Panc1 (cell line): Measurements from ENCODE around the gene MALL. TPM values are rescaled to one million over a fixed set of nuclear protein-coding genes. Genes with fewer than 3 reads are reported as not detected.

Source experiments
- ATAC-seq: fragments of 200-7000 bp; cut with Tn5 transposase; 2 replicates; pipeline ENCODE4 v1.9.1; 2020; ENCODE audit warnings: mild to moderate bottlenecking, moderate library complexity
- BruUV-seq: library from RNA; stranded (reverse); fragments of 400-500 nt; replicated peaks from 2 replicates; lab custom pipeline; 2021; lab: Mats Ljungman, UMichigan
- CTCF ChIA-PET: fragments of 300-600 bp; sonication (Branson Sonifier 250); formaldehyde crosslinking; loops from one replicate; lab custom pipeline; 2022; ENCODE audit warnings: antibody characterized with exemption; lab: Charles Lee
- POLR2A ChIA-PET: fragments of 300-600 bp; sonication (Branson Sonifier 250); formaldehyde crosslinking; loops from one replicate; lab custom pipeline; 2022; ENCODE audit warnings: antibody characterized with exemption; lab: Charles Lee
- DNase-seq: peaks from one replicate; pipeline ENCODE4 v3.0.0-alpha.2; 2010; ENCODE audit warnings: low read depth, low spot score
- H3K27ac ChIP-seq: 2 replicates; pipeline ENCODE4 v1.5.1; 2011; ENCODE audit warnings: mild to moderate bottlenecking, low read length, inconsistent platforms
- H3K27me3 ChIP-seq: fragments of 200-500 bp; sonication (Bioruptor generic); 2 replicates; pipeline ENCODE4 v1.6.0; 2014; ENCODE audit warnings: low read length, inconsistent platforms; ENCODE audit not compliant: control insufficient read depth, insufficient read depth
- H3K36me3 ChIP-seq: fragments of 200-500 bp; sonication (Bioruptor generic); 2 replicates; pipeline ENCODE4 v1.5.1; 2014; ENCODE audit warnings: inconsistent platforms, mild to moderate bottlenecking, low read length, moderate library complexity; ENCODE audit not compliant: control insufficient read depth, insufficient read depth
- H3K4me1 ChIP-seq: 2 replicates; pipeline ENCODE4 v1.5.1; 2011; ENCODE audit warnings: inconsistent platforms, mild to moderate bottlenecking, low read length, moderate library complexity; ENCODE audit not compliant: control insufficient read depth, insufficient read depth
- H3K4me3 ChIP-seq, 2 experiments: 2 replicates each; pipeline ENCODE4 v1.5.1; 2011 to 2012; ENCODE audit warnings: low read depth in 2 of 2, low read length in 2 of 2, mild to moderate bottlenecking in 2 of 2, inconsistent platforms in 1 of 2, moderate library complexity in 1 of 2
- H3K9me3 ChIP-seq: fragments of 200-500 bp; sonication (Bioruptor generic); 2 replicates; pipeline ENCODE4 v1.5.1; 2014; ENCODE audit warnings: low read depth, mild to moderate bottlenecking, inconsistent platforms, low read length, moderate library complexity; ENCODE audit not compliant: control insufficient read depth, insufficient read depth
- POLR2AphosphoS5 ChIP-seq: IDR thresholded peaks from 2 replicates; pipeline ENCODE4 v1.6.1; 2012; ENCODE audit warnings: mild to moderate bottlenecking, low read depth, low read length, moderate library complexity
- SIN3A ChIP-seq: IDR thresholded peaks from 2 replicates; pipeline ENCODE4 v1.6.1; 2012; ENCODE audit warnings: low read depth, mild to moderate bottlenecking, low read length, moderate library complexity, borderline replicate concordance; ENCODE audit not compliant: insufficient read depth
- TCF7L2 ChIP-seq: IDR thresholded peaks from 2 replicates; pipeline ENCODE4 v1.6.1; 2011; ENCODE audit warnings: mild to moderate bottlenecking, low read depth, low read length, inconsistent platforms
- in situ Hi-C: cut with HindIII; loops from 2 replicates; pipeline ENCODE4 v1.10.0; 2016; ENCODE audit warnings: low sequenced_read_pairs, low pct_unique_long_range_greater_than_20kb
- intact Hi-C: fragments of 100-400 bp; cut with micrococcal nuclease; formaldehyde crosslinking; loops from one replicate; pipeline ENCODE4 v1.10.0; 2022; ENCODE audit not compliant: unreplicated experiment
- total RNA-seq: library from RNA; stranded (reverse); gene quantifications from one replicate; pipeline ENCODE4 v1.2.1, GENCODE V29; 2021; ENCODE audit not compliant: unreplicated experiment
- TF ChIP-seq, protein P1 (sequence below): fragments of 450-650 bp; IDR thresholded peaks from 2 replicates; pipeline ENCODE4 v1.5.1; 2017; ENCODE audit warnings: mild to moderate bottlenecking
- TF ChIP-seq, protein P2 (sequence below), 2 experiments: IDR thresholded peaks; 2 replicates each; pipeline ENCODE4 v1.6.1; 2011 to 2012; ENCODE audit warnings: low read depth in 2 of 2, control low read depth in 1 of 2, low read length in 1 of 2, mild to moderate bottlenecking in 1 of 2, moderate library complexity in 1 of 2; ENCODE audit not compliant: insufficient read depth in 1 of 2

MALL gene
- total RNA-seq, 1 experiment from 2014 or later, result 159 TPM

DNA sequence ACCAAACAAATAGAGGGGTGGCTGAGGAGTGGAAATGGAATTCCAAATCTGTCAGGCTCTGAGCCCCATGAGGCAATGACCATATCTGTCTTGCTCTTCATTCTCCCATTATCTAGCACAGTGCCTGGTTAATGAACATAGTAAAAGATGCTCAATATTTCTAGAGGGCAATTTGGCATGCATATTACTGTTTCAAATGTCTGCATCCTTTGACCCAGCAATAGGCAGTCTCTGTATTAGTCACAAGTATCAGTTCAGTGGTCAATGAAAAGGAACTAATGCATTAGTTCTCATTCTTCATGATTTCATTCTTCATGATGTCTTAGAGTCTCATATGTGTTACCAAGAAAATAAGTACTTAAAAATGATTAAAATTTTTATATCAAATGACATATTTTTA is 28.4 kb upstream of the MALL start:
- Histone ChIP-seq H3K4me3 (no peak overlapping the region), H3K27me3 (no peaks in the 10 kb centered on the region), H3K4me1 (no peaks in the 10 kb centered on the region), H3K9me3 (peaks cover 4% of the 10 kb centered on the region; the same call in 1 of the 2 replicates), H3K27ac (no peak overlapping the region), H3K36me3 (no peaks in the 10 kb centered on the region)
- ATAC-seq (no peak), DNase-seq (no peak)
- in situ Hi-C loops, result no loop called here
- TF ChIP-seq SIN3A (no peak), POLR2AphosphoS5 (no peak), TCF7L2 (no peak)
- TF ChIP-seq, protein P1, sequence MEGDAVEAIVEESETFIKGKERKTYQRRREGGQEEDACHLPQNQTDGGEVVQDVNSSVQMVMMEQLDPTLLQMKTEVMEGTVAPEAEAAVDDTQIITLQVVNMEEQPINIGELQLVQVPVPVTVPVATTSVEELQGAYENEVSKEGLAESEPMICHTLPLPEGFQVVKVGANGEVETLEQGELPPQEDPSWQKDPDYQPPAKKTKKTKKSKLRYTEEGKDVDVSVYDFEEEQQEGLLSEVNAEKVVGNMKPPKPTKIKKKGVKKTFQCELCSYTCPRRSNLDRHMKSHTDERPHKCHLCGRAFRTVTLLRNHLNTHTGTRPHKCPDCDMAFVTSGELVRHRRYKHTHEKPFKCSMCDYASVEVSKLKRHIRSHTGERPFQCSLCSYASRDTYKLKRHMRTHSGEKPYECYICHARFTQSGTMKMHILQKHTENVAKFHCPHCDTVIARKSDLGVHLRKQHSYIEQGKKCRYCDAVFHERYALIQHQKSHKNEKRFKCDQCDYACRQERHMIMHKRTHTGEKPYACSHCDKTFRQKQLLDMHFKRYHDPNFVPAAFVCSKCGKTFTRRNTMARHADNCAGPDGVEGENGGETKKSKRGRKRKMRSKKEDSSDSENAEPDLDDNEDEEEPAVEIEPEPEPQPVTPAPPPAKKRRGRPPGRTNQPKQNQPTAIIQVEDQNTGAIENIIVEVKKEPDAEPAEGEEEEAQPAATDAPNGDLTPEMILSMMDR, result no peak
- TF ChIP-seq, protein P2, sequence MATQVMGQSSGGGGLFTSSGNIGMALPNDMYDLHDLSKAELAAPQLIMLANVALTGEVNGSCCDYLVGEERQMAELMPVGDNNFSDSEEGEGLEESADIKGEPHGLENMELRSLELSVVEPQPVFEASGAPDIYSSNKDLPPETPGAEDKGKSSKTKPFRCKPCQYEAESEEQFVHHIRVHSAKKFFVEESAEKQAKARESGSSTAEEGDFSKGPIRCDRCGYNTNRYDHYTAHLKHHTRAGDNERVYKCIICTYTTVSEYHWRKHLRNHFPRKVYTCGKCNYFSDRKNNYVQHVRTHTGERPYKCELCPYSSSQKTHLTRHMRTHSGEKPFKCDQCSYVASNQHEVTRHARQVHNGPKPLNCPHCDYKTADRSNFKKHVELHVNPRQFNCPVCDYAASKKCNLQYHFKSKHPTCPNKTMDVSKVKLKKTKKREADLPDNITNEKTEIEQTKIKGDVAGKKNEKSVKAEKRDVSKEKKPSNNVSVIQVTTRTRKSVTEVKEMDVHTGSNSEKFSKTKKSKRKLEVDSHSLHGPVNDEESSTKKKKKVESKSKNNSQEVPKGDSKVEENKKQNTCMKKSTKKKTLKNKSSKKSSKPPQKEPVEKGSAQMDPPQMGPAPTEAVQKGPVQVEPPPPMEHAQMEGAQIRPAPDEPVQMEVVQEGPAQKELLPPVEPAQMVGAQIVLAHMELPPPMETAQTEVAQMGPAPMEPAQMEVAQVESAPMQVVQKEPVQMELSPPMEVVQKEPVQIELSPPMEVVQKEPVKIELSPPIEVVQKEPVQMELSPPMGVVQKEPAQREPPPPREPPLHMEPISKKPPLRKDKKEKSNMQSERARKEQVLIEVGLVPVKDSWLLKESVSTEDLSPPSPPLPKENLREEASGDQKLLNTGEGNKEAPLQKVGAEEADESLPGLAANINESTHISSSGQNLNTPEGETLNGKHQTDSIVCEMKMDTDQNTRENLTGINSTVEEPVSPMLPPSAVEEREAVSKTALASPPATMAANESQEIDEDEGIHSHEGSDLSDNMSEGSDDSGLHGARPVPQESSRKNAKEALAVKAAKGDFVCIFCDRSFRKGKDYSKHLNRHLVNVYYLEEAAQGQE (IDR thresholded peaks at IDR 0.05; ENCODE audit: insufficient read depth in 1 of 2, low read depth in 2 of 2, low read length in 1 of 2), result no peak
- intact Hi-C loops, result no loop called here
- BruUV-seq, result no TSS peak
- ChIA-PET CTCF (no interaction called here), POLR2A (no interaction called here)

DNA sequence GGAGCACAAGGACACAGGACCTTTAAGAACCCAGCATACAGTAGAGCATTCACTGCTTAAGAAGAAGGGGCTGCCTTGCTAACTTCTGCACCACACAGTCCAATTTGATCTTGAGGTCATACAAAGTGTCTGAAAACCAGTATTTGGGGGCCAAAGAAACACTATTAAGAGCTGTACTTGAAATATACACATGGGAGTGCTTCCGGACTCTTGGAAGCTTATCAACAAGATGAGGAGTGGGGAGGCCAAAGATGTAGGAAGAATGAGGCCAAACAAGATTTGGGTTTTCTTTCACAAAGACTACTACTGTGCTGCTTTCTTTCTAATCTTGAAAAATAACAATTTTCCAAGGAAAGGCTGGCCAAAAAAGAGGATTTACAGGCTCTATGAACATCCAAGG is 24.8 kb upstream of the MALL start:
- ATAC-seq (no peak), DNase-seq (no peak)
- TF ChIP-seq POLR2AphosphoS5, result no peak
- TF ChIP-seq, protein P1, result no peak
- TF ChIP-seq, protein P2 (IDR thresholded peaks at IDR 0.05; ENCODE audit: insufficient read depth in 1 of 2, low read depth in 2 of 2, low read length in 1 of 2), result no peak
- no peak for TF ChIP-seq TCF7L2
- TF ChIP-seq SIN3A, result no peak
- no peaks in the 10 kb centered on the region for H3K9me3 ChIP-seq
- in situ Hi-C loops, result no loop called here
- H3K27ac ChIP-seq, result no peak overlapping the region
- no peaks in the 10 kb centered on the region for H3K36me3 ChIP-seq
- H3K27me3 ChIP-seq, result no peaks in the 10 kb centered on the region
- ChIA-PET POLR2A (no interaction called here), CTCF (interaction anchor here (0.8 kb wide), 1 partner anchor 17 kb away, joined by 3 read pairs; no protein-coding TSS in a partner anchor)
- intact Hi-C loops, result no loop called here
- no peak overlapping the region for H3K4me3 ChIP-seq
- H3K4me1 ChIP-seq, result no peaks in the 10 kb centered on the region
- no TSS peak for BruUV-seq
